NT2/D1 (cell line): ENCODE data around the gene RBFOX2.

Source experiments
- DNase-seq: peaks from one replicate; pipeline ENCODE4 v3.0.0-alpha.2; 2011; ENCODE audit warnings: low read depth, low spot score
- H3K27me3 ChIP-seq: 2 replicates; pipeline ENCODE4 v1.6.0; 2011; ENCODE audit warnings: mild to moderate bottlenecking; ENCODE audit not compliant: insufficient read length, insufficient read depth
- H3K36me3 ChIP-seq: 2 replicates; pipeline ENCODE4 v1.6.1; 2011; ENCODE audit warnings: mild to moderate bottlenecking, low read length, mixed read lengths; ENCODE audit not compliant: insufficient read depth, insufficient read length
- H3K4me1 ChIP-seq: 2 replicates; pipeline ENCODE4 v1.5.1; 2011; ENCODE audit not compliant: insufficient read depth, insufficient read length
- H3K4me3 ChIP-seq: 2 replicates; pipeline ENCODE4 v1.5.1; 2011; ENCODE audit warnings: low read depth; ENCODE audit not compliant: insufficient read length
- H3K9ac ChIP-seq: 2 replicates; pipeline ENCODE4 v1.6.0; 2011; ENCODE audit warnings: low read depth; ENCODE audit not compliant: insufficient read length
- H3K9me3 ChIP-seq: 2 replicates; pipeline ENCODE4 v1.5.1; 2011; ENCODE audit warnings: mild to moderate bottlenecking, low read length; ENCODE audit not compliant: insufficient read depth
- SUZ12 ChIP-seq: IDR thresholded peaks from 2 replicates; pipeline ENCODE4 v1.6.1; 2011; ENCODE audit not compliant: insufficient read length, insufficient read depth; ENCODE audit errors: extremely low read depth
- YY1 ChIP-seq: IDR thresholded peaks from 2 replicates; pipeline ENCODE4 v1.6.1; 2011; ENCODE audit not compliant: insufficient read length, insufficient read depth
- ZNF274 ChIP-seq: IDR thresholded peaks from 2 replicates; pipeline ENCODE4 v1.6.1; 2011; ENCODE audit warnings: mild to moderate bottlenecking, low read depth, low read length

The RBFOX2 gene

DNA sequence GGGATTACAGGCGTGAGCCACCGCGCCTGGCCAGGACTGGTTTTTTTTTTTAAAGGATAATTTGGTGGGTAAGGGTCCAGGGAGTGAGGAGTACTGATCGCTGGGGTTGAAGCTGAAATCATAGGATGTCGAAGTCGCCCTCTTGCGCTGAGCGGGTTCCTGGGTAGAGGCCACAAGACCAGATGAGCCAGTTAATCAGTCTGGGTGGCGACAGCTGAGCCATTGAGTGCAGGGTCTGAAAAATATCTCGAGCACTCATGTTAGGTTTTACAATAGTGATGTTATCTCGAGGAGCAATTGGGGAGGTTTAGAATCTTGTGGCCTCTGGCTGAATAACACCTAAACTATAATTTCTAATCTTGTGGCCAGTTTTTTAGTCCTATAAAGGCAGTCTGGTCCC is 303.1 kb downstream of the RBFOX2 start:
- no peak for TF ChIP-seq YY1
- TF ChIP-seq SUZ12 = no peak
- H3K9ac ChIP-seq = no peak overlapping the region

GRCh38 chr22:35721960-35722359 is 306.7 kb downstream of the RBFOX2 start:
- TF ChIP-seq SUZ12 (no peak), YY1 (no peak), ZNF274 (no peak)
- Histone ChIP-seq H3K4me1 (no peaks in the 10 kb centered on the region), H3K27me3 (no peaks in the 10 kb centered on the region), H3K9me3 (no peaks in the 10 kb centered on the region), H3K36me3 (no peaks in the 10 kb centered on the region), H3K9ac (no peak overlapping the region), H3K4me3 (no peak overlapping the region)
- no peak for DNase-seq

More for the DNA sequence above, 303.1 kb downstream of the RBFOX2 start:
- Histone ChIP-seq H3K4me1 (no peaks in the 10 kb centered on the region), H3K27me3 (no peaks in the 10 kb centered on the region), H3K4me3 (no peak overlapping the region), H3K36me3 (no peaks in the 10 kb centered on the region), H3K9me3 (no peaks in the 10 kb centered on the region)
- no peak for DNase-seq

GRCh38 chr22:35719212-35719875 is 309.3 kb downstream of the RBFOX2 start:
- TF ChIP-seq SUZ12 (no peak), YY1 (no peak)
- Histone ChIP-seq H3K9me3 (no peaks in the 10 kb centered on the region), H3K9ac (no peak overlapping the region), H3K4me3 (no peak overlapping the region), H3K36me3 (no peaks in the 10 kb centered on the region), H3K4me1 (no peaks in the 10 kb centered on the region), H3K27me3 (no peaks in the 10 kb centered on the region)
- no peak for DNase-seq

- no peaks in the 10 kb centered on the region for H3K27me3 ChIP-seq
- no peak within 1 kb of the TSS for H3K9ac ChIP-seq
- no peaks in the 10 kb centered on the region for H3K9me3 ChIP-seq
- H3K36me3 ChIP-seq = no peaks in the 10 kb centered on the region
- no peaks in the 10 kb centered on the region for H3K4me1 ChIP-seq
- no peak for DNase-seq
- TF ChIP-seq YY1 (no peak), ZNF274 (no peak), SUZ12 (no peak)
- no peak within 1 kb of the TSS for H3K4me3 ChIP-seq
These were observed 311.1 kb downstream of the RBFOX2 start, which contains the start of gene APOL5 for GRCh38 chr22:35717572-35717971. Gene APOL5 (plus strand): TSS chr22:35717872. CDS start chr22:35717872, 0 bp downstream.

DNA sequence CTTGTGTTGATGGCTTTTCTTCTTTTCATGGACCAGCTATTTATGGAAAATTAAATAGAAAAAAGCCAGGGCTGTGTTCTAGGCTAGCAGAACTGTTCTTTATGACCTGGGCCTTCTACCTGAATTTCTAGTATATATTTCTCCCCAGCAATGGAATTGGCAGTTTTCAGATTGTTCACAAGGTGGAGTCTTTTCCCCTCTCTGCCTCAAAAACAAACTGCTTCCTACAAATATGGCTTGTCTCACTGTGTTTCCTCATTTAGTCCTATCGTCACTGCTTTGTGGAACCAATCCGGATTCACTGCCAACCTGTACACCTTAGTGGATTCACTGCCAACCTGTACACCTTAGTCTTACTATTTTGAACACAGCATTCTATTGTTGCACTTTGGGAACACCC is 316.0 kb downstream of the RBFOX2 start:
- no peak for DNase-seq
- H3K9ac ChIP-seq = no peak overlapping the region

GRCh38 chr22:35711336-35711735 is 317.3 kb downstream of the RBFOX2 start:
- no peak overlapping the region for H3K4me3 ChIP-seq
- no peak overlapping the region for H3K9ac ChIP-seq
- no peaks in the 10 kb centered on the region for H3K9me3 ChIP-seq
- no peak for DNase-seq
- H3K27me3 ChIP-seq = no peaks in the 10 kb centered on the region
- H3K4me1 ChIP-seq = no peaks in the 10 kb centered on the region
- TF ChIP-seq SUZ12 (no peak), YY1 (no peak), ZNF274 (no peak)
- no peaks in the 10 kb centered on the region for H3K36me3 ChIP-seq

More for the DNA sequence above, 316.0 kb downstream of the RBFOX2 start:
- TF ChIP-seq YY1 (no peak), ZNF274 (no peak), SUZ12 (no peak)
- no peaks in the 10 kb centered on the region for H3K4me1 ChIP-seq
- no peak overlapping the region for H3K4me3 ChIP-seq
- no peaks in the 10 kb centered on the region for H3K27me3 ChIP-seq
- H3K36me3 ChIP-seq = no peaks in the 10 kb centered on the region
- no peaks in the 10 kb centered on the region for H3K9me3 ChIP-seq

DNA sequence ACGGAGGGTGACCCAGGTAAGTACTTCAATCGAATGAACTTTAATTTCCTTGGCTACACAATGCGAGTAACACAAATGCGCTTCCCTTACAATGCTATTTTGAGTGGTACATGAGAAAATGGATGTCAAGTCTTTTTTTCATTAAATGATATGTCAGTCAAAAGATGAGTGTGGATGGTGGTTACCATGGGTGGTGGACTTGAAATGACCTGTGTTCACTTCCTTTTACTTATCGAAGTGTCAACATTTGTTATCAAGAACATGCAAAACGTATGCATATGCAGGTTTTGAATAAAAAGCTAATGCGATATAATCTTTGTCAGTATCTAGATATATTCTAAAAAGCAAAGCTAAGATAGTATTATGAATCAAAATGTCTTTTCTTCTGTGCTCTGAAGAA is 319.7 kb downstream of the RBFOX2 start:
- DNase-seq = no peak
- no peaks in the 10 kb centered on the region for H3K9me3 ChIP-seq
- no peaks in the 10 kb centered on the region for H3K36me3 ChIP-seq
- no peak overlapping the region for H3K4me3 ChIP-seq
- TF ChIP-seq SUZ12 = no peak
- TF ChIP-seq ZNF274 = no peak
- no peak for TF ChIP-seq YY1
- no peaks in the 10 kb centered on the region for H3K27me3 ChIP-seq
- no peaks in the 10 kb centered on the region for H3K4me1 ChIP-seq
- H3K9ac ChIP-seq = no peak overlapping the region
